ENCODE data around the gene MAP3K12.
A peak's percentile ranks its signal among the peaks of the same experiment; 100 is the strongest.
"Not testable (repeated sequence)": the region's sequence is repeated elsewhere in the genome, so short reads cannot be mapped to it uniquely, and the experiment has no call there.

The MAP3K12 gene

GRCh38 chr12:53465679-53466078 lies 33.6 kb downstream of the MAP3K12 start:
- no peak for DNase-seq

- DNase-seq = no peak
These were observed 34.4 kb downstream of the MAP3K12 start for GRCh38 chr12:53464685-53465418.

GRCh38 chr12:53463802-53464560 lies 35.3 kb downstream of the MAP3K12 start:
- no peak for DNase-seq

GRCh38 chr12:53462935-53463334 lies 36.3 kb downstream of the MAP3K12 start:
- DNase-seq = no peak

- no peak for DNase-seq
These were observed 37.7 kb downstream of the MAP3K12 start for GRCh38 chr12:53461591-53461990.

- DNase-seq = no peak
These were observed 38.2 kb downstream of the MAP3K12 start for GRCh38 chr12:53461059-53461458.

- DNase-seq = no peak
These were observed 40.2 kb downstream of the MAP3K12 start for GRCh38 chr12:53459097-53459496.

- no peak for DNase-seq
These were observed 42.4 kb downstream of the MAP3K12 start for GRCh38 chr12:53456654-53457366.

- no peak for DNase-seq
These were observed 44.6 kb downstream of the MAP3K12 start for GRCh38 chr12:53454707-53455106.

GRCh38 chr12:53453953-53454640 lies 45.2 kb downstream of the MAP3K12 start:
- DNase-seq = no peak

GRCh38 chr12:53452159-53453077 lies 46.8 kb downstream of the MAP3K12 start:
- peak; percentile 59 to 77 (median 73) for DNase-seq

GRCh38 chr12:53451661-53452158 lies 47.5 kb downstream of the MAP3K12 start, which contains the start of gene PCBP2:
TSS of gene PCBP2 (plus strand) at chr12:53452102. CDS start at chr12:53454801, 2,699 bp downstream.
- peak; percentile 89 to 98 (median 94) for DNase-seq

- DNase-seq = no peak
These were observed 48.3 kb downstream of the MAP3K12 start for GRCh38 chr12:53450936-53451335.

- DNase-seq = not testable (repeated sequence)
These were observed 54.5 kb downstream of the MAP3K12 start for GRCh38 chr12:53444593-53445325.

- DNase-seq = no peak
These were observed 55.3 kb downstream of the MAP3K12 start for GRCh38 chr12:53443955-53444354.

- DNase-seq = peak; percentile 93 to 99 (median 96)
These were observed 58.0 kb downstream of the MAP3K12 start, which contains the start of gene PRR13 for GRCh38 chr12:53441040-53441833. TSS of gene PRR13 (plus strand) at chr12:53441734. CDS start at chr12:53442715, 981 bp downstream.

GRCh38 chr12:53439582-53439981 lies 59.7 kb downstream of the MAP3K12 start:
- not testable (repeated sequence) for DNase-seq

GRCh38 chr12:53435326-53435725 lies 63.9 kb downstream of the MAP3K12 start:
- DNase-seq = not testable (repeated sequence)

GRCh38 chr12:53431187-53431586 lies 68.1 kb downstream of the MAP3K12 start:
- no peak for DNase-seq

- DNase-seq = no peak
These were observed 69.1 kb downstream of the MAP3K12 start for GRCh38 chr12:53430116-53430515.
